NCI-H1436 (cell line): ENCODE data around the gene DRD2.

Experiments used
- DNase-seq: peaks from one replicate; lab custom pipeline; 2025; lab: John Stamatoyannopoulos, UW

DRD2 gene

DNA sequence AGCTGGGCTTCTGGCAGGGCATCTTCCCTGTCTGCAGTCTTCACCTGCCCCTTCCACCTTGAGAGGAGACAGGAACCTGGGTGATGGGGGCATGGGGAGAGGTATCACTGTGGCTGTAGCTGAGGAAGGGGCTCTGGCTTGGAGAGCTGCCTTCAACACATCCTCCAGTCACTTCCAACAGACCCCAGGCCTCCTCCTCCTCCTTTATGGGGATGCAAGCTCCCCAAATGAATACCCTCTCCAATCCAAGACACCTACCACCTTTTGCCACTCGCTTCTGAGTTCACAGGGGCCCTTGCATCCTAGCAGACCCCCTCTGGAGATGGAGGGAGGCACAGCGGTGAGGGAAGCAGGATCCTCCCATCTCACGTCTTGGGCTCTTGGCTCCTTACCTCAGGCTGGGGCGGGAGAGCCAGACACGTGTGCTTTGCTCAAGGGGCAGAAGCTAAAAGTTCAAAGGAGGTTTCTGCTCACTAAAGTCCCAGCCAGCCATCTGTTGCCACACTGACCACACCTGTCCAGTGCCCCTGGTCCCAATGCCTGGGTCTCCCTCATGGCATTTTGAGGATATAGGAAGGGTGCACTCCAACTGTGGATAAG is 74.5 kb downstream of the DRD2 start:
- no peak for DNase-seq

DNA sequence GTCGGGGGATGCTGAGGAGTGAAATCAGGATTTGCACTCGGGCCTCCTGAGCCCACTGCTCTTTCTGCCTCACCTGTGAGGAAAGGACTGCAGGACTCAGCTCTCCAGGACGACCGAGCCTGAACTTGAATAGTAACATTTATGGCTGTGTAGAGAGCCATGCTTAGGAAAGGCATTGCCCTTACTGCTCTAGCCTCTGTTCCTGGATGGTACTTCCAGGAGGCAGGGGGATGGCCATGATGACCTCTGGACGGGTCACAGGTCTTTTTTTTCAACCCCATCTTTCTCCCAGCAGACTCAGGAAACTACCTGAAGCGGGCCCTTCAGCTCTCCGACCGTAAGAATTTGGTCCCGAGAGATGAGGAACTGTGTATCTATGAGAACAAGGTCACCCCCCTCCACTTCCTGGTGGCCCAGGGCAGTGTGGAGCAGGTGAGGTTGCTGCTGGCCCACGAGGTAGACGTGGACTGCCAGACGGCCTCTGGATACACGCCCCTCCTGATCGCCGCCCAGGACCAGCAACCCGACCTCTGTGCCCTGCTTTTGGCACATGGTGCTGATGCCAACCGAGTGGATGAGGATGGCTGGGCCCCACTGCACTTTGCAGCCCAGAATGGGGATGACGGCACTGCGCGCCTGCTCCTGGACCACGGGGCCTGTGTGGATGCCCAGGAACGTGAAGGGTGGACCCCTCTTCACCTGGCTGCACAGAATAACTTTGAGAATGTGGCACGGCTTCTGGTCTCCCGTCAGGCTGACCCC is 76.3 kb downstream of the DRD2 start:
- DNase-seq: no peak

DNA sequence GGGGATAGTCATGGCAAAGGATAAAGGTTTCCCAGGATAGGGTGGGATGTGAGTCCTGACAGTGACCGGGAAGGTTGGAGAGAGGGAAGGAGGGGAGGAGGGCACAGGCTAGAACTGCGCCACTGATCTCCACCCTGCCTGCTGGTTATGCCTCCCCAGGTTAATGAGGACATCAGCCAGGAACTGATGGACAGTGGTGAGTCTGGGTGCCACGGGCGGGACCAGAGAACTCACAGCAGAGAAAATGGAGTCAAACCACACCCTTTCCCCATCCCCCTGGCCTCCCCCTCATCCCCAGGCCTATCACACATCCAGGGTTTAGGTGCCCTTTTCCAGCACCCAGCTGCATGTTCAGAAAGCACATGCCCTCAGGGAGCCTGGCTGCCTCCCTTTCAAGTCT is 77.4 kb downstream of the DRD2 start:
- DNase-seq: no peak

DNA sequence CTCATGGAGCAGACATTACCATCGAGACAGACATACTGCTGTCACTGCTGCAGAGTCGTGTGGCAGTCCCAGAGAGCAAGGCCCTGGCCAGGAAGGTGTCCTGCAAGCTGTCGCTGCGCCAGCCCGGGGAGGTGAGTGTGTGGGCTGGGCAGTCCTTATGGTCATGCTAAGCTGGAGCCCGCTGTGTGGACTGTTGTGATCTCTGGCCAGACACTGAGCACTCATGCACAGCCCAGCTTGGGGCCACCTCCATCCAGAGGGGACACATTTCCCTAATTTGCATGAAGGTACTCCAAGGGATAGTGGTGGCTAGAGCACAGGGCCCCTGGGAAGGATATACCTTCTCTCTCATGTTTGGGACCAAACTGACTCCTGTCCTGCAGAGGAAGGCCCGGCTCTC is 78.0 kb downstream of the DRD2 start:
- DNase-seq: no peak

DNA sequence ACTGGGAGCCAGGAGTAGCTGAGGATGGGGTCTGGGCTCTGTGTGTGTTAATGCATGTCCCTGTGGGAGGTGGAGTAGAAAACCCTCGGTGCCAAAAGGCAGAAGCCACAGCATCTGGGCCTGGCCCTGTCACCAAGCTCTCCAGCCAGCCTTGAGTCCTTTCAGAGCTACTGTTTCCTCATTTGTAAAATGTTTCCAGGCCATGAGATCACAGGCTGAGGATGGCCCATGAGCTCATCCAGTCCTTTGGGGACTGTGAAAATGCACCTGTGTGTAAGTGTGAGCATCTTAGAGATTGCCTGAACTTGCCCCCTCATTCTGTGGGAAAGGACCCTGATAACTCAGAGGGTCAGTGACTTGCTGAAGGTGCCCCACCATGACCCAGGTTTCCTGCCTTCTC is 78.5 kb downstream of the DRD2 start:
- no peak for DNase-seq

DNA sequence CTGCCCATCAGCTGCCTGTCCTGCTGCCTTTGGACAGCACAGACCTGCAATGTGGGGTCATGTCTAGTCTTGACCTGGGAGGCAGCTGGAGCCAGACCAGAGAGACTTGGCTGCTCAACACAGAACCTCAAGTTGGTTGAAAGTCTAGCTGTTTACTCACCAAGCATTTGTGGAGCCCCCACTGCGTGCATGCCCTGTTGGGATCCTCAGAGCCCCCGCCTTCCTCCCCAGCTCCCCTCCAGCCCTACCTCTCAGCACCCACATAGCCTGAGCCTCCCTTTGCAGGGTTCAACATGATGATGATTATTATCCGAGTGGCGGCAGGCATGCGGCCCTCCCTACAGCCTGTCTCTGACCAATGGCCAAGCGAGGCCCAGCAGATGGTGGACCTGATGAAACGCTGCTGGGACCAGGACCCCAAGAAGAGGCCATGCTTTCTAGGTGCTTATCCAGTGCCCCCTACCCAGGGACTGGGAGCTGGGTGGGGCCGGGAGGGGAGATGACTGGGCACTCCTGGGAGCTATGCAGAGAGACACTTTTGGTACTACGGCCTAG is 79.3 kb downstream of the DRD2 start:
- DNase-seq: no peak

DNA sequence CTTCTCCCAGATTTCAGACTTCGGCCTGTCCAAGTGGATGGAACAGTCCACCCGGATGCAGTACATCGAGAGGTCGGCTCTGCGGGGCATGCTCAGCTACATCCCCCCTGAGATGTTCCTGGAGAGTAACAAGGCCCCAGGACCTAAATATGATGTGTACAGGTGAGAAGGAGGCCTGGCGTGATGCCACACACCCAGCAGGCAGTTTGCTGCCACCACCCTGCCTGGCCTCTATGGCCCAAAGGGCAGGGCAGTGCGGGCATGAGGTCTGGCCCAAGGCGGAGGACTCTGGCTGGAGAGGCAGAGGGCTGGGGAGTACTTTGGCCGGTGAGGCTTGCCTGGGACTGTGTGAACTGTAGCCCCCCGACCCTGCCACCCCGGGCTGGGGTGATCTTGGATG is 80.3 kb downstream of the DRD2 start:
- DNase-seq: no peak

DNA sequence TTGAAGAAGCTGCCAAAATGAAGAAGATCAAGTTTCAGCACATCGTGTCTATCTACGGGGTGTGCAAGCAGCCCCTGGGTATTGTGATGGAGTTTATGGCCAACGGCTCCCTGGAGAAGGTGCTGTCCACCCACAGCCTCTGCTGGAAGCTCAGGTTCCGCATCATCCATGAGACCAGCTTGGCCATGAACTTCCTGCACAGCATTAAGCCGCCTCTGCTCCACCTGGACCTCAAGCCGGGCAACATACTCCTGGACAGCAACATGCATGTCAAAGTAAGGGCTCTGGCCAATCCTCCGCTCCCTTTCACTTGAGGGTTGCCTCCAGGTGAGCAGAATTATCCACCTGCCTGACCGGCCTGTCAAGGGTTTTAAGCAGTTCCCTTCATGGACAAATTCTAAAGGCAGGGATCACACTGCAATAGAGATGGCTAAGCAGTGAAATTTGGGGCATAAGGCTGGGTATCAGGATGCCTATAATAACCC is 81.7 kb downstream of the DRD2 start:
- no peak for DNase-seq

DNA sequence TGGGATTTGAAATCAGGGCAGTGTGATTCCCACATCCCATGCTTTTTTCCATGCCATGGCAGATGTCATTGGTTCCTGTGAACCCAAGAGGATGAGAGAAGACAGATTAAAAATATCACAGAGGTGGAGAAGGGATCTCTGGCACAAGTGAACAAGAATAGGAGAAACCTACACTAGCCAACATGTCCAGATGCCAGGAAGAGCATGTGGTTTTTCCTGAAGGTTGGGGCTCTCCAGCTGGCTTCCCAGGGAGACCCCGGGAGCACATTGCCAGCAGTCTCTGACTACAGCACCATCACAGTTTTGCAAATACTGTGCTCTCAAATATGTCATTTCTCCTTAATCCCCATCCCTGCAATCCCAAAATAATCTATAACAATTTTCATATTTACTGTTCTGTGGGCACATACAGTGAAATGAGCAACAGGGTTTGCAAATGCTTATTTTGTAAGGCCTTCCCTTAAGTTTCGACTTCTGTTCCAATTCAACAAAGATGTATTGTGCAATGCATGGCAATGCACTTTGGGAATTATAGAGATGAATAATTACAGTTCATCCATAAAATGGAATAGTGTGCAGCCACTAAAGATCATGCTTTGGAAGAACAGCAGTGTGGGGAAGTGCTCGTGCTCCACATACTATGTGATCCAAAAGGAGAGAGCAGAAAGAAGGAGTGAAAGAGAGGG is 82.8 kb downstream of the DRD2 start:
- DNase-seq: no peak

DNA sequence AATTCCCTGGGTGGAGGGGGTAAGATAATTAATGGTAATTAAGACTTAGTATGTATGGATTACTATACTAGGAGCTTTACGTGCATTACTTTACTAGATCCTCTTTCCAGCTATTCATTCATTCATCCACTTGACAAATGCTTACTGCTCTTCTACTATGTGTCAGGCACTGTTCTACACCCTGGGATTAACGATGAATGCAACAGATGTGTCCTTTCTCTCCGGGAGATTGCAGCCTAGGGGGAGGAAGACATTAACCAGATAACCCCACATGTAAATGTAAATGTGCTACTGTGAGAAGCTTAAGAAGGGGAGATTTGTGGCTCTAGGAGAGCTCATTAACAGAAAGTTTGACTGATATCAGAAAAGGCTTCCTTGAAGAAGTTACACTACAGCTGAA is 85.9 kb downstream of the DRD2 start:
- DNase-seq: no peak

DNA sequence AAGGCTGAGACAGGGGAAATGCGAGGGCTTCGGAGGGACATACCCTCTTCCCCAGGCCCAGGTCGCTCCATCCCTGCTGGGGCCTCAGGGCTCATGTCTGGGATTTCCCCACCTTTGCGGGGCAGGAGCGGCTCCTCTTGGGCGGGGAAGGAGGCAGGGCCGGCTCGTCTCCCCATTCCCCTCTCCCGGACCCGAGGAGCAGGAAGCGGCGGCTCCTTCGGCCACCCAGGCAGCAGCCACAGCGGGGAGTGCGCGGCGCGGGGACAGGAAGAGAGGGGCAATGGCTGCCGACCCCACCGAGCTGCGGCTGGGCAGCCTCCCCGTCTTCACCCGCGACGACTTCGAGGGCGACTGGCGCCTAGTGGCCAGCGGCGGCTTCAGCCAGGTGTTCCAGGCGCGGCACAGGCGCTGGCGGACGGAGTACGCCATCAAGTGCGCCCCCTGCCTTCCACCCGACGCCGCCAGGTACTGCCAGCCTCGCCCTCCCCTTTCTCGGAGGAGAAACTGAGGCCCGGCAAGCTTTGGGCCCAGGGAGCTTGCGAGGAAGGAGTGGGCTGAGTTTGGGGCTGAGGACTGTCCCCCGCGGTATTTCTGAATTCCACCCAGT is 87.5 kb downstream of the DRD2 start, which contains the start of gene ANKK1:
Gene ANKK1 (plus strand): TSS at position 175 of the 607 bp plus-strand sequence. CDS start 106 bp downstream, at position 281.
- DNase-seq: no peak

DNA sequence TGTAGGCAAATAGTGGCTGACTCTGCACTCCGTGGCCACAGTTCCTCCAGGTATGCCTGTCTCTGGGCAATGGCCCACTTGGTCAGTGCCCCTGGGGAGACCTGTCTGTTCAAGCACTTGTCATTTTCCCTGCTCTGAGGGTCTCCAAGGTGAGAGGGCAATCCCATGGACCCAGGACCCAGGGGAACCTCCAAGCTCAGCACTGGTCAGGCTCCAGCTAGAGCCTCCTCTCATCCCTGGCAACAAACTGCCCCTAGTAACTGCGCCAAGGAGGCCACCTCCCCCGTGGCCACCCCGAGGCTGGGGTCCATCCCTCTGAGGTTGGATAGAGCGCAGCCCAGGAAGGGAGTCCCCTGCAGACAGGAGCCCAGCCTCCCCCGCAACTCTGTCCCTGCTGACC is 88.3 kb downstream of the DRD2 start:
- DNase-seq: no peak

DNA sequence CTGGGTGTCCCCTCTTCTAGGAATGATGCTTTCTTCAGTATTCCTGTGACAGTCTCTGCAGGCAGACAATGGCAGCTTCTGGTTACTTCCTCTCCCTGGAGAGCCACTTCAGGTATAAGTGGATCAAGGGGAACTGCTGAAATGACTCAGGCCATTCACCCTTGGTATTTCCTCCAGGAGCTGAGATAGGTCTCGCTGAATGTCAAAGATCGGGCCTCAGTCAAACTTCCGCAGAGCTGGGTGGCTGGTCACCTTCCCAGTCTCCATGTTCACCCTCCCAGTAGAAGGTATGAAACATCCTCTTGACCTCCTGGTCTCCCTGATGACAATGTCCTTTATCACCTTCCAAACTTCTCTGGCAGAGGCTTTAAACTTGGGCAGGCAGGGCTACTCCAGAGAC is 89.4 kb downstream of the DRD2 start:
- DNase-seq: no peak

DNA sequence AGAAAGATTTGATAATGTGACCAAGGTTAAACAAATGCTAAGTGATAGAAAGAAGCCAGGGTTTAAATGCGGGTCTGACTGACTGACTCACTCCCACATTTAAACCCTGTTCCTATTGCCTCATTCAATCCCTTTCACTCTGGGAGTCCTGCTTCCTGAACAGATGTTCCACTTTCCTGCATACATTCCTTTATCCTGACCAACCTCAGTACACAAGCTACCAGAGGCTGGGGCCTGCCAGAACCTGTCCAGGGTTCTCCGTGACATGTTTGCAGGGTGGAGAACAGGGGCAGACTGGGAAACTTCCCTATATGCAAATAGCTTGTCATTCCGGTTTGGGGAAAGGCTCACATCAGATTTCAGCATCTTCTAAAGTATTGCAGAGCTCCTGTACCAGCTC is 90.6 kb downstream of the DRD2 start:
- DNase-seq: no peak

DNA sequence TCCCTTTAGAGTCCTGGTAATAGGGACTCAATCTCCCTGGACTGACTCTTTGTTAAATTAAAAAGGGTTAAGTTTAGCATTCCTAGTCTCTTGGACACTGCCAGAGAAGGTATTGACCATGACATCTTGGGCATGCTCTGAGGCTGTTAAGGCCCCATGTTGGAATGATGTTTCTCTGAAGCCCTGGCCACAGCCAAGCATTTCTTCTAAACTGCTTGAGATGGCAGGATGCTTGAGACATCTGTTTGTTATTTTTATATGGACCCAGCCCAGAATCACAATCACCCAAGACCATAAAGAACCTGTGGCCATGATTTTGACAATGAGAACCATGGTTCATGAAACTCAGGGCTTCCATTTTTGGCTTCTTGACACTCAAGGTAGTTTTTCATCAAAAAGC is 93.1 kb downstream of the DRD2 start:
- DNase-seq: no peak

DNA sequence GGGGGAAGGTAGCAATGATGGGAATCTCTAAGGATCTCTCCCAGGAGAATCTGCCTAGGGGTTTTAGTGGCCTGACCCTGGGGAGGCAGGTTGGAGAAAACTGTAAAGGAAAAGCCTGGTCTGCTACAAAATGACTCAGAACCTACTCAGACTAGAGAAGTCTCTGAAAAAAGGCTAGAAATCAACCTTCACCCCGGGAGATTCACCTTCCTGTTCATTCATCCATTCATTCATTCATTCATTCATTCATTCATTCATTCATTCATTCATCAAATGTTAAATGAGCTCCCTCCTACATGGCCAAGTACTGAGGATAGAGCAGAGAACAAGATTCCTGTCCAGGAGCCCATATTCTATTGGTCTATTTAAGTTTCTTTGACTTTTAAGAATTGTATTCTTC is 96.5 kb downstream of the DRD2 start:
- no peak for DNase-seq

DNA sequence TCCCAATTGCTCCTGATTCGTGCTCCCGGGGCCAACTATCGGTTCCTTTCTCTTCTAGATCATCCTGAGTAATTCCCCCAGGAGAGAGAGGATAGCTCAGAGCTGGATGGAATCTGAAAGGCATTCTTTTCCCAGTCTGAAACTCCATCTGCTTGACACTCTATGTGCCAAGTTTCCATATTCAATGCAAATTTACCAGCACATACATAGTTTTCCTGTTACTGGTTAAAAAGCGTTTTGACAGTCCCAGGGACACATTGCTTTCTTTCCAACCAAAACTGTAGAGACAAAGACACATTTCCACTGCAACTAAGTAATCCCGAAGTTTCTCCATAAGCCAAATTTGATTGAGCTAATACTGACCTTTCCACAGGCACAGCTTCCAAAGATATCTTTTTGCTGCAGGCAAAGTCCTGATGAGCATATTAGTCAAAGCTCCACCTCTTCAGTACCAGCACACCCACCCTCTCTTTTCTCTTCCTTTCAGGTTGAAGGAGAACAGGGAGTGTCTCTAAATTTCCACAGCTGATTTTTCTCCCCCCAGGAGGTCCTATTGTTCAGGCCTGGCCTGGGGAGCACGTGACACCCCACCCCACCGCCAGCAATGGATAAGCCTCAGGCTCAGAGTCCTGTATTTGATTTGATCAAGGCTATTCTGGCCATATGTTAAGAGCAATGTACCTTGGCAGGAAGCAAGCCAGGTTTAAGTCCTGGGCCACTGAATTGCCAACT is 97.4 kb downstream of the DRD2 start:
- DNase-seq: no peak

DNA sequence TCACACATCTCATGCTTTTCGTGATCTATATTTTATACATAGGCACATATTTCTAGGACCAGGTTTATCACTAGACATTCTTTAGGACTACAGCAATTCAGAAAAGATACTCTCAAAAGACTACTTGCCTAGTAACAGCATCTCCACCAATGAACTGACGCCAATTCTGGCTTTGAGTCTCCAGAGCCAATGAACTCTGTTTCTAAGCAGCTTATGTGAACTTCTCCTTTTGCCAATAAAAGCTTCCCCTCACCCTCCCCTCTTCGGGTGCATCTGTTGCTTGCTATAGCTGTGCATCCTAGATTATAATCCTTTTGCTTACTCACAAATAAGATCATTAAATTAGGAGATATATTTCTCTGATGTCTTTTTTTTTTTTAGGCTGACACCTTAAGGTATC is 99.0 kb downstream of the DRD2 start:
- no peak for DNase-seq

DNA sequence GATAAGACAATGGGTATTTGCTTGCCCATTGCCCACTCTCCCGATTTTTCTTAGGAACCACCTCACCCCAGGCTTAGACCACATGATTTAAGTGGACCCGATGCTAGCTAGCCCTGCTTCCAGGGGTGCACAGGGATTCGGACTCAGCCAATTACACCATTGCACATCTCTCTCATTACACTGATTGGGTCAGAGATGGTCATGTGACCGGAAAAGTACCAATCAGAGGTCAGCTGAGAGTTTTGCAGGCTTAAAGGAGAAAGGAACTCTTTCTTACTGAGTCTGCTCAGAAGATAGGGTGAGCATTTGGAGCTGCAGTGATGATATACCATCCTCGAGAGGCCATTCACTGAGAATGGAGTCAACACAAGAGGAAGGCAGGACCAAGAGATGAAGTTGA is 99.8 kb downstream of the DRD2 start:
- no peak for DNase-seq

DNA sequence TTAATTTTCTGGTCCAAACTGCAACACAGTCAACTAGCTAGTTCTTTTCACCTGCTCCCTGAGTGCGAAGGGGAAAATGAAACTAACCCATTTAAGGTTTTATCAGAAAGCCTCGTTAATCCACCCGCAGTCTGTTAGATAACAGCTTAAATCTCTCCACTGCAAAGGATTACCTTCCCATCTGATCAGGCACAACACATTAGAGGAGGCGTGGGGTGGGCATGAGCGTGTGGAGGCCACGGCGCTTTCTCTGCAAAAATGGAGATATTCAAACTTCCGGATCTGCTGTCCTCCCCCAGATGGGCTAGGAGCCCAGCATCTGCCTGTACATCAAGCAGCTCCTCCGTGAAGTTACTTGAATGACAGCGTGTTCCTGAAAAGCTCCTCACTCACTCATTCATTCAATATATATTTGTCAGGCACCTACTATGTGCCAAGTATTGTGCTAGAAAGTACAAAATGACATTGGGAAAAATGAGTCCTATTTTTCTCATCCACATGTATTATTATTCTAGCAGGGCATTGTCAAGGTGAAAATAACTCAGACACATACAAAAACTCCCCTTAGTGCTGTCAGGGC is 101.1 kb downstream of the DRD2 start:
- DNase-seq: no peak

DNA sequence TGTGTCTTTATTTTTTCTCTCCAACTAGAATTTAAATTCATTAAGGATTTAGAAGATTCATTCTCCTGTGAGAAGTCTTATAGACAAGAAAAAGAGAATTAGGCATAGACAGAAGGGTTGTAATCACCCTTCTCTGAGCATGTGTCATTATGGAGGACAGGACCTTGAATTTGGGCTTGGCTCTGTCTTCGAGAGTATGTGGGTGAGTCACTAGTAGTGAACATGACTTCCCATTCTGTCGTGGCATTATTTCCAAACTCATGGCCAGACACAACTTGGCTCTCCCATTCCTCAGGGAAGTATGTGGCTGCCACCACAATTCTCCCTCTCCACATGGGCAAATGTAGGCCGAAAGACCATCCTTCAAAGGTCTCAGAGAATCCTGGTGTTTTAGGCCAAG is 101.9 kb downstream of the DRD2 start:
- no peak for DNase-seq
